ENCODE data around the gene PRLH.

DNA sequence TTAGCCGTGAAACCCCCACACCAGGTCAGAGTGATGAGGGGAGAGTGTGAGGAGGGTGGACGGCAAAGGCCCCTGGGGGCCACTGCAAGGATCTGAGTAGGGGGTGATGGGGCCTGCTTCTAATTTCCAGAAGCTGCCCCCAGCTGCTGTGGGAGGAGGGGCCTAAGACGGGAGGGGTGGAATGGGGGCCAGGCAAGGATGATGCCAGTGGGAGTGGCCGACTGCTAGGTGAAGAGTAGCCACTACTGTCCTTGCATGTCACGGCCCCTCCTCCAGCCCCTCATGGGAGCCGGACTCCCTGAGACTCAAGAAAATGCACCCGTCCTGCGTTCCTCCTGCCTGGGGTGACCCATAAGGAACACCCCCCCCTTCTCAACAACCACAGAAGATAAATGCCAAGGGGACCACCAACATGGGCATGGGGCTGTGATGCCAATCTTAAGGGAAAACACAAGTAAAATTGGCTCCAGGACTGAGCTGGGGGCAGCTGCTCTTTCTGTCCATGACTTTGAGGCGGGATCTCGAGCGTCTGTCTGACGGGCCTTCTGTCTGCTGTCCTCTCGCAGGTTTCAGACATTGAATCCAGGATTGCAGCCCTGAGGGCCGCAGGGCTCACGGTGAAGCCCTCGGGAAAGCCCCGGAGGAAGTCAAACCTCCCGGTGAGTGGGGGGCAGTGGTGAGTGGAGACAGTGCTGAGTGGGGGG lies 24.2 kb upstream of the PRLH start:
- no peak for TF ChIP-seq CTCF (conservative IDR thresholded peaks at IDR 0.05; ENCODE audit: low read length)
- no peak for TF ChIP-seq EZH2phosphoT487 (IDR thresholded peaks at IDR 0.05; ENCODE audit: borderline replicate concordance)
